Immature natural killer cell (primary cell): ENCODE data around the gene PDCD2. TPM values are rescaled to one million over a fixed set of nuclear protein-coding genes. Genes with fewer than 3 reads are reported as not detected.
"Not testable (repeated sequence)": the region's sequence is repeated elsewhere in the genome, so short reads cannot be mapped to it uniquely, and the experiment has no call there.

Experiments
- DNase-seq, 3 donors: peaks; one replicate each; pipeline ENCODE4 v3.0.0; 2022; ENCODE audit warnings: mixed read lengths in 1 of 3
- H3K27ac Mint-ChIP-seq, 6 donors: one replicate each; pipeline ENCODE4 v1.8.0; 2020; ENCODE audit warnings: mixed read lengths in 6 of 6, mild to moderate bottlenecking in 5 of 6, inconsistent platforms in 4 of 6, moderate library complexity in 3 of 6
- H3K27me3 Mint-ChIP-seq, 3 donors: one replicate each; pipeline ENCODE4 v1.8.0; 2020 to 2021; ENCODE audit warnings: low read depth in 3 of 3, mild to moderate bottlenecking in 3 of 3, mixed read lengths in 3 of 3, moderate library complexity in 3 of 3, inconsistent platforms in 1 of 3
- H3K36me3 Mint-ChIP-seq, 3 donors: one replicate each; pipeline ENCODE4 v1.8.0; 2020; ENCODE audit warnings: mixed read lengths in 3 of 3, inconsistent platforms in 2 of 3, mild to moderate bottlenecking in 2 of 3
- H3K4me1 Mint-ChIP-seq, 2 donors: one replicate each; pipeline ENCODE4 v1.8.0; 2020; ENCODE audit warnings: inconsistent platforms in 2 of 2, mild to moderate bottlenecking in 2 of 2, mixed read lengths in 2 of 2, moderate library complexity in 1 of 2
- H3K4me3 Mint-ChIP-seq, 5 donors: one replicate each; pipeline ENCODE4 v1.8.0; 2020; ENCODE audit warnings: mild to moderate bottlenecking in 5 of 5, mixed read lengths in 5 of 5, inconsistent platforms in 3 of 5, moderate library complexity in 3 of 5
- H3K9me3 Mint-ChIP-seq, 6 donors: one replicate each; pipeline ENCODE4 v1.8.0; 2020; ENCODE audit warnings: mild to moderate bottlenecking in 6 of 6, mixed read lengths in 6 of 6, inconsistent platforms in 4 of 6, moderate library complexity in 3 of 6
- polyA plus RNA-seq, 3 donors: library from polyadenylated mRNA; unstranded; fragments of 300-500 nt; fragmentation: Illumina TruSeq; gene quantifications; one replicate each; pipeline ENCODE4 v1.2.3, GENCODE V29; 2021

Gene PDCD2
- 100 to 1,000 TPM; 102 to 146 (median 107) TPM for polyA plus RNA-seq

GRCh38 chr6:170584181-170584953 lies at the start of gene PDCD2:
Gene PDCD2 (minus strand): TSS chr6:170584637. CDS start chr6:170584581, 56 bp downstream.
- peaks cover 0 to under 1% (median 0%) of the 10 kb centered on the region in 6 donors for H3K9me3 Mint-ChIP-seq
- peaks cover 3 to 6% (median 5%) of the 10 kb centered on the region in 3 donors for H3K27me3 Mint-ChIP-seq
- peak within 1 kb of the TSS; percentile 94 to 99 (median 98) for H3K27ac Mint-ChIP-seq
- peak within 1 kb of the TSS; percentile 97 to 98 (median 97) for H3K4me3 Mint-ChIP-seq
- H3K36me3 Mint-ChIP-seq, result peaks cover 0 to 13% (median 11%) of the 10 kb centered on the region in 3 donors
- DNase-seq, result peak; percentile 89 to 91 (median 90)
- H3K4me1 Mint-ChIP-seq, result peaks cover 27 to 32% of the 10 kb centered on the region in 2 donors

GRCh38 chr6:170616020-170616554 lies 31.6 kb upstream of the PDCD2 start:
- DNase-seq, H3K27ac Mint-ChIP-seq, H3K4me1 Mint-ChIP-seq, H3K4me3 Mint-ChIP-seq, H3K9me3 Mint-ChIP-seq, H3K27me3 Mint-ChIP-seq, H3K36me3 Mint-ChIP-seq: not testable (repeated sequence)

- H3K9me3 Mint-ChIP-seq, H3K27ac Mint-ChIP-seq, H3K4me1 Mint-ChIP-seq, DNase-seq, H3K36me3 Mint-ChIP-seq: not testable (repeated sequence)
- Mint-ChIP-seq H3K4me3 (peak overlapping the region in 2 of 5 donors; percentile 44 to 48), H3K27me3 (peaks cover 7 to 23% (median 15%) of the 10 kb centered on the region in 3 donors)
Measured at GRCh38 chr6:170612256-170612804, 27.9 kb upstream of the PDCD2 start.

GRCh38 chr6:170609225-170609624 lies 24.8 kb upstream of the PDCD2 start:
- not testable (repeated sequence) for H3K4me1 Mint-ChIP-seq, H3K4me3 Mint-ChIP-seq, DNase-seq, H3K27ac Mint-ChIP-seq, H3K9me3 Mint-ChIP-seq, H3K36me3 Mint-ChIP-seq
- H3K27me3 Mint-ChIP-seq, result peaks cover 7 to 34% (median 16%) of the 10 kb centered on the region in 3 donors

- H3K4me1 Mint-ChIP-seq, result no peaks in the 10 kb centered on the region
- DNase-seq, result no peak
- H3K9me3 Mint-ChIP-seq, result no peaks in the 10 kb centered on the region
- peaks cover 12 to 29% (median 16%) of the 10 kb centered on the region in 3 donors for H3K27me3 Mint-ChIP-seq
- no peak overlapping the region for H3K4me3 Mint-ChIP-seq
- H3K27ac Mint-ChIP-seq, result no peak overlapping the region
- no peaks in the 10 kb centered on the region for H3K36me3 Mint-ChIP-seq
Measured at GRCh38 chr6:170605574-170606259, 21.3 kb upstream of the PDCD2 start.

GRCh38 chr6:170597278-170597677 lies 12.8 kb upstream of the PDCD2 start:
- Mint-ChIP-seq H3K36me3 (peaks cover 0 to 12% (median 0%) of the 10 kb centered on the region in 3 donors), H3K4me1 (no peaks in the 10 kb centered on the region), H3K9me3 (peaks cover 11 to 24% (median 13%) of the 10 kb centered on the region in 6 donors), H3K27ac (no peak overlapping the region), H3K4me3 (no peak overlapping the region), H3K27me3 (peaks cover 13 to 18% (median 14%) of the 10 kb centered on the region in 3 donors)
- DNase-seq, result no peak

- Mint-ChIP-seq H3K27me3 (peaks cover 14 to 19% (median 17%) of the 10 kb centered on the region in 3 donors), H3K9me3 (peaks cover 17 to 32% (median 21%) of the 10 kb centered on the region in 6 donors), H3K36me3 (peaks cover 0 to 18% (median 0%) of the 10 kb centered on the region in 3 donors), H3K27ac (no peak overlapping the region), H3K4me1 (no peaks in the 10 kb centered on the region), H3K4me3 (no peak overlapping the region)
- DNase-seq, result no peak
Measured at GRCh38 chr6:170596426-170596825, 12.0 kb upstream of the PDCD2 start.

GRCh38 chr6:170590725-170591124 lies 6.3 kb upstream of the PDCD2 start:
- peaks cover 20 to 51% (median 36%) of the 10 kb centered on the region in 6 donors for H3K9me3 Mint-ChIP-seq
- no peak overlapping the region for H3K4me3 Mint-ChIP-seq
- peaks cover 7 to 35% (median 14%) of the 10 kb centered on the region in 3 donors for H3K27me3 Mint-ChIP-seq
- H3K36me3 Mint-ChIP-seq, result peaks cover 7 to 24% (median 8%) of the 10 kb centered on the region in 3 donors
- H3K4me1 Mint-ChIP-seq, result no peaks in the 10 kb centered on the region
- no peak overlapping the region for H3K27ac Mint-ChIP-seq
- DNase-seq, result no peak

- peak overlapping the region; percentile 94 to 99 (median 98) for H3K27ac Mint-ChIP-seq
- H3K4me3 Mint-ChIP-seq, result peak overlapping the region; percentile 97 to 98 (median 97)
- peaks cover 27 to 32% of the 10 kb centered on the region in 2 donors for H3K4me1 Mint-ChIP-seq
- H3K27me3 Mint-ChIP-seq, result peaks cover 3 to 12% (median 6%) of the 10 kb centered on the region in 3 donors
- no peak for DNase-seq
- H3K36me3 Mint-ChIP-seq, result peaks cover 5 to 13% (median 13%) of the 10 kb centered on the region in 3 donors
- peaks cover 0 to 6% (median 4%) of the 10 kb centered on the region in 6 donors for H3K9me3 Mint-ChIP-seq
Measured at GRCh38 chr6:170584954-170585498, 589 bp upstream of the PDCD2 start.

- peak overlapping the region; percentile 92 to 98 (median 94) for H3K4me3 Mint-ChIP-seq
- peaks cover 0 to 17% (median 13%) of the 10 kb centered on the region in 3 donors for H3K36me3 Mint-ChIP-seq
- peaks cover 3 to 6% (median 5%) of the 10 kb centered on the region in 3 donors for H3K27me3 Mint-ChIP-seq
- H3K27ac Mint-ChIP-seq, result peak overlapping the region; percentile 91 to 99 (median 95)
- peaks cover 27 to 32% of the 10 kb centered on the region in 2 donors for H3K4me1 Mint-ChIP-seq
- no peaks in the 10 kb centered on the region for H3K9me3 Mint-ChIP-seq
- DNase-seq, result no peak
Measured at GRCh38 chr6:170583756-170584180, 669 bp downstream of the PDCD2 start.

- no peak overlapping the region for H3K4me3 Mint-ChIP-seq
- H3K9me3 Mint-ChIP-seq, result no peaks in the 10 kb centered on the region
- no peak for DNase-seq
- H3K36me3 Mint-ChIP-seq, result peaks cover 0 to 19% (median 13%) of the 10 kb centered on the region in 3 donors
- peaks cover 0 to 3% (median 2%) of the 10 kb centered on the region in 3 donors for H3K27me3 Mint-ChIP-seq
- H3K4me1 Mint-ChIP-seq, result peaks cover 16 to 19% of the 10 kb centered on the region in 2 donors
- peak overlapping the region in 2 of 6 donors; percentile 35 to 52 for H3K27ac Mint-ChIP-seq
Measured at GRCh38 chr6:170578909-170579308, 5.5 kb downstream of the PDCD2 start.

GRCh38 chr6:170575250-170575649 lies 9.2 kb downstream of the PDCD2 start:
- peak overlapping the region in 2 of 6 donors; percentile 34 to 42 for H3K27ac Mint-ChIP-seq
- H3K36me3 Mint-ChIP-seq, result peaks cover 7 to 24% (median 9%) of the 10 kb centered on the region in 3 donors
- no peak overlapping the region for H3K4me3 Mint-ChIP-seq

More at GRCh38 chr6:170575250-170575649, 9.2 kb downstream of the PDCD2 start:
- no peaks in the 10 kb centered on the region for H3K4me1 Mint-ChIP-seq
- no peaks in the 10 kb centered on the region for H3K27me3 Mint-ChIP-seq
- DNase-seq, result no peak
- H3K9me3 Mint-ChIP-seq, result no peaks in the 10 kb centered on the region
